Ishikawa (cell line): ENCODE results near the gene MIEN1.
A peak's percentile ranks its signal among the peaks of the same experiment; 100 is the strongest.

Experiments used
- CEBPB ChIP-seq: IDR thresholded peaks from 2 replicates; pipeline ENCODE4 v1.6.1; 2012
- CREB1 ChIP-seq: IDR thresholded peaks from 2 replicates; pipeline ENCODE4 v1.6.1; 2012; ENCODE audit warnings: low read depth
- EGR1 ChIP-seq: IDR thresholded peaks from 2 replicates; pipeline ENCODE4 v1.6.1; 2012
- EP300 ChIP-seq: IDR thresholded peaks from 2 replicates; pipeline ENCODE4 v1.6.1; 2012; ENCODE audit warnings: borderline replicate concordance
- FOXM1 ChIP-seq: IDR thresholded peaks from 2 replicates; pipeline ENCODE4 v1.6.1; 2012; ENCODE audit warnings: low read depth, borderline replicate concordance
- MAX ChIP-seq: IDR thresholded peaks from 2 replicates; pipeline ENCODE4 v1.6.1; 2012
- NFIC ChIP-seq: IDR thresholded peaks from 2 replicates; pipeline ENCODE4 v1.6.1; 2012
- RAD21 ChIP-seq: IDR thresholded peaks from 2 replicates; pipeline ENCODE4 v1.6.1; 2012; ENCODE audit warnings: low read depth
- TAF1 ChIP-seq: IDR thresholded peaks from 2 replicates; pipeline ENCODE4 v1.6.1; 2012; ENCODE audit warnings: low read depth, mild to moderate bottlenecking
- TCF12 ChIP-seq: IDR thresholded peaks from 2 replicates; pipeline ENCODE4 v1.6.1; 2012; ENCODE audit warnings: low read depth
- TEAD4 ChIP-seq: IDR thresholded peaks from 2 replicates; pipeline ENCODE4 v1.6.1; 2012
- YY1 ChIP-seq: IDR thresholded peaks from 2 replicates; pipeline ENCODE4 v1.6.1; 2012; ENCODE audit warnings: low read depth
- ZBTB7A ChIP-seq: IDR thresholded peaks from 2 replicates; pipeline ENCODE4 v1.6.1; 2012; ENCODE audit warnings: low read depth
- TF ChIP-seq, protein P1 (sequence below): IDR thresholded peaks from 2 replicates; pipeline ENCODE4 v1.6.1; 2012
- TF ChIP-seq, protein P2 (sequence below): IDR thresholded peaks from 2 replicates; pipeline ENCODE4 v1.6.1; 2012; ENCODE audit warnings: low read depth, mild to moderate bottlenecking

MIEN1 gene

DNA sequence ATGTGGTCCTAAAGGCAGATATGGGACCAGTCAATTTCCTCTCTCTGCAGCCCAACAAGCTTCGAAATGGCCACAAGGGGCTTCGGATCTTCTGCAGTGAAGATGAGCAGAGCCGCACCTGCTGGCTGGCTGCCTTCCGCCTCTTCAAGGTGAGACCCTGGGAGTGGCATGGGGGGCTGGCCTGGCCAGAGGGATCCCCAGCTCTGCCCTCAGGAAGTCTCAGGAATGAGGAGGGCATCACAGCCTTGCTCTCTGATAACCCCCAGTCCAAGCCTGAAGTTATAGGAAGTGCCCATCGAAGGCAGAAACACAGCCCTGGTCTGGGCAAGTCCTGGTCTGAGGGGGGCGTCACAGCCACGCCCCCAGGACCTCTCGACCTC lies 14.5 kb upstream of the MIEN1 start:
- TF ChIP-seq ZBTB7A (no peak), RAD21 (no peak), TEAD4 (no peak), TCF12 (no peak)
- TF ChIP-seq, protein P1, sequence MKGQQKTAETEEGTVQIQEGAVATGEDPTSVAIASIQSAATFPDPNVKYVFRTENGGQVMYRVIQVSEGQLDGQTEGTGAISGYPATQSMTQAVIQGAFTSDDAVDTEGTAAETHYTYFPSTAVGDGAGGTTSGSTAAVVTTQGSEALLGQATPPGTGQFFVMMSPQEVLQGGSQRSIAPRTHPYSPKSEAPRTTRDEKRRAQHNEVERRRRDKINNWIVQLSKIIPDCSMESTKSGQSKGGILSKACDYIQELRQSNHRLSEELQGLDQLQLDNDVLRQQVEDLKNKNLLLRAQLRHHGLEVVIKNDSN, result no peak

DNA sequence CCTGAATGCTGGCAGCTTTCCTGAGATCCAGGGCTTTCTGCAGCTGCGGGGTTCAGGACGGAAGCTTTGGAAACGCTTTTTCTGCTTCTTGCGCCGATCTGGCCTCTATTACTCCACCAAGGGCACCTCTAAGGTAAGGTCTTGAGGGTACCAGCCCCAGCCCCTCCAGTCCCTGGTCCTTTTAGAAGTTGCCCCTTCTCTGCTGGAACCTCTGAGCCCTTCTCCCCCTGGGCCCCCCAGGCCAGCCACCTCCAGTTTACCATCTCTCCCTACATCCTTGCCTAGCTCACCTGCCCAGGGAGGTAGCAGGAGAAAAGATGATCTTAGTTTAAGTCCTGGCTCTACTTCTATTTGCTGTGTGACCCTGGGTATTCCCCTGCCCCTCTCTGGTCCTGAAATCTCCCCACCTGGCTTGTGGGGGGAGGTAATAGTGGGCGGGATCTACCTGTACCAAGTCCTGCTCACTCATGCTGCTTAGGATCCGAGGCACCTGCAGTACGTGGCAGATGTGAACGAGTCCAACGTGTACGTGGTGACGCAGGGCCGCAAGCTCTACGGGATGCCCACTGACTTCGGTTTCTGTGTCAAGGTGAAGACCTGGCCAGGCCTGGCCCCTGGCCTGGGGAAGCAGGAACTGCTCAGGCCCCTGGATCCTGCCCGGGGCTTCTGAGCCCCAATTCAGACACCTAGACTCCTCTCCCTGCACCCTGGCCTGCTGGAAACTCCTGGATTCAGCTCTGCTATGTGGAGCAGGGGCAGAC lies 13.9 kb upstream of the MIEN1 start:
- TF ChIP-seq CREB1, result no peak
- TF ChIP-seq YY1, result no peak
- TF ChIP-seq TEAD4, result no peak
- no peak for TF ChIP-seq TCF12

DNA sequence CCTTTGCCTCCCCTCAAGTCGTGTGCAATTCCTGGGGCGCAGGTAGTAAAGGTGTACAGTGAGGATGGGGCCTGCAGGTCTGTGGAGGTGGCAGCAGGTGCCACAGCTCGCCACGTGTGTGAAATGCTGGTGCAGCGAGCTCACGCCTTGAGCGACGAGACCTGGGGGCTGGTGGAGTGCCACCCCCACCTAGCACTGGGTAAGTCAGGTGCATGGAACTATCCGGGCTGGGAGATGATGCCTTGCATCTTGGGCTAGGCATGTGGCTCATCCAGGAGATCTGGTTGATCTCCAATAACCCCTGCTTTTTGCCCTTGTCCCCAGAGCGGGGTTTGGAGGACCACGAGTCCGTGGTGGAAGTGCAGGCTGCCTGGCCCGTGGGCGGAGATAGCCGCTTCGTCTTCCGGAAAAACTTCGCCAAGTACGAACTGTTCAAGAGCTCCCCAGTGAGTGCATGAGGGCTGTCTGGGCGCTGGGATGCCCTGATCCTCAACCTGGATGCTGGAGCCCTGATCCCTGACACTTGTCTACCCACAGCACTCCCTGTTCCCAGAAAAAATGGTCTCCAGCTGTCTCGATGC lies 12.6 kb upstream of the MIEN1 start:
- TF ChIP-seq NFIC, result no peak
- TF ChIP-seq CEBPB, result no peak
- TF ChIP-seq EP300, result no peak
- TF ChIP-seq CREB1, result no peak
- no peak for TF ChIP-seq ZBTB7A
- TF ChIP-seq TEAD4, result no peak
- no peak for TF ChIP-seq MAX
- TF ChIP-seq TCF12, result no peak
- TF ChIP-seq TAF1, result no peak
- no peak for TF ChIP-seq EGR1
- TF ChIP-seq YY1, result no peak
- TF ChIP-seq, protein P1, result no peak
- TF ChIP-seq FOXM1, result no peak
- TF ChIP-seq, protein P2, sequence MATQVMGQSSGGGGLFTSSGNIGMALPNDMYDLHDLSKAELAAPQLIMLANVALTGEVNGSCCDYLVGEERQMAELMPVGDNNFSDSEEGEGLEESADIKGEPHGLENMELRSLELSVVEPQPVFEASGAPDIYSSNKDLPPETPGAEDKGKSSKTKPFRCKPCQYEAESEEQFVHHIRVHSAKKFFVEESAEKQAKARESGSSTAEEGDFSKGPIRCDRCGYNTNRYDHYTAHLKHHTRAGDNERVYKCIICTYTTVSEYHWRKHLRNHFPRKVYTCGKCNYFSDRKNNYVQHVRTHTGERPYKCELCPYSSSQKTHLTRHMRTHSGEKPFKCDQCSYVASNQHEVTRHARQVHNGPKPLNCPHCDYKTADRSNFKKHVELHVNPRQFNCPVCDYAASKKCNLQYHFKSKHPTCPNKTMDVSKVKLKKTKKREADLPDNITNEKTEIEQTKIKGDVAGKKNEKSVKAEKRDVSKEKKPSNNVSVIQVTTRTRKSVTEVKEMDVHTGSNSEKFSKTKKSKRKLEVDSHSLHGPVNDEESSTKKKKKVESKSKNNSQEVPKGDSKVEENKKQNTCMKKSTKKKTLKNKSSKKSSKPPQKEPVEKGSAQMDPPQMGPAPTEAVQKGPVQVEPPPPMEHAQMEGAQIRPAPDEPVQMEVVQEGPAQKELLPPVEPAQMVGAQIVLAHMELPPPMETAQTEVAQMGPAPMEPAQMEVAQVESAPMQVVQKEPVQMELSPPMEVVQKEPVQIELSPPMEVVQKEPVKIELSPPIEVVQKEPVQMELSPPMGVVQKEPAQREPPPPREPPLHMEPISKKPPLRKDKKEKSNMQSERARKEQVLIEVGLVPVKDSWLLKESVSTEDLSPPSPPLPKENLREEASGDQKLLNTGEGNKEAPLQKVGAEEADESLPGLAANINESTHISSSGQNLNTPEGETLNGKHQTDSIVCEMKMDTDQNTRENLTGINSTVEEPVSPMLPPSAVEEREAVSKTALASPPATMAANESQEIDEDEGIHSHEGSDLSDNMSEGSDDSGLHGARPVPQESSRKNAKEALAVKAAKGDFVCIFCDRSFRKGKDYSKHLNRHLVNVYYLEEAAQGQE, result no peak
- TF ChIP-seq RAD21, result no peak

DNA sequence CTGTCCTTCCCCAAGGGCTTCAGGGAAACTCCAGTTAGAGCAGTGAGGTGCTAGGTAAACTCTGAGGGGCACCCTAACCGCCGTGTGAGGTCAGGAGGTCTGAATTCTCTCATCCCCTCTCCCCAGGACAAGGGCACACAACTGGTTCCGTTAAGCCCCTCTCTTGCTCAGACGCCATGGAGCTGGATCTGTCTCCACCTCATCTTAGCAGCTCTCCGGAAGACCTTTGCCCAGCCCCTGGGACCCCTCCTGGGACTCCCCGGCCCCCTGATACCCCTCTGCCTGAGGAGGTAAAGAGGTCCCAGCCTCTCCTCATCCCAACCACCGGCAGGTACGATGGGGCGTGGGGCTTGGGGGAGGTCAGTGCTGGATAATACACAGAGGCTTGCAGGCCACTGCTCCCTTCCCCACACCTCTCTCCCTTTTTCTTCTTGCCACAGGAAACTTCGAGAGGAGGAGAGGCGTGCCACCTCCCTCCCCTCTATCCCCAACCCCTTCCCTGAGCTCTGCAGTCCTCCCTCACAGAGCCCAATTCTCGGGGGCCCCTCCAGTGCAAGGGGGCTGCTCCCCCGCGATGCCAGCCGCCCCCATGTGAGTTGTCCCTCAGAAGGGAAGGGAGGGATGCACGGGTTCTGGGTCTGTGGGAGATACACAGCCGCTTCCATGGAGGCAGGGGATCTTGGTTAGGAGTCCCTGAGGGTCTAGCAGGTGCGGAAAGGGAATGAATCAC lies 12.0 kb upstream of the MIEN1 start:
- TF ChIP-seq MAX, result no peak
- TF ChIP-seq TCF12, result no peak
- TF ChIP-seq CREB1, result no peak
- TF ChIP-seq, protein P2, result no peak
- TF ChIP-seq, protein P1, result no peak
- TF ChIP-seq ZBTB7A, result no peak
- no peak for TF ChIP-seq FOXM1
- TF ChIP-seq EP300, result no peak
- TF ChIP-seq YY1, result no peak
- no peak for TF ChIP-seq TAF1

DNA sequence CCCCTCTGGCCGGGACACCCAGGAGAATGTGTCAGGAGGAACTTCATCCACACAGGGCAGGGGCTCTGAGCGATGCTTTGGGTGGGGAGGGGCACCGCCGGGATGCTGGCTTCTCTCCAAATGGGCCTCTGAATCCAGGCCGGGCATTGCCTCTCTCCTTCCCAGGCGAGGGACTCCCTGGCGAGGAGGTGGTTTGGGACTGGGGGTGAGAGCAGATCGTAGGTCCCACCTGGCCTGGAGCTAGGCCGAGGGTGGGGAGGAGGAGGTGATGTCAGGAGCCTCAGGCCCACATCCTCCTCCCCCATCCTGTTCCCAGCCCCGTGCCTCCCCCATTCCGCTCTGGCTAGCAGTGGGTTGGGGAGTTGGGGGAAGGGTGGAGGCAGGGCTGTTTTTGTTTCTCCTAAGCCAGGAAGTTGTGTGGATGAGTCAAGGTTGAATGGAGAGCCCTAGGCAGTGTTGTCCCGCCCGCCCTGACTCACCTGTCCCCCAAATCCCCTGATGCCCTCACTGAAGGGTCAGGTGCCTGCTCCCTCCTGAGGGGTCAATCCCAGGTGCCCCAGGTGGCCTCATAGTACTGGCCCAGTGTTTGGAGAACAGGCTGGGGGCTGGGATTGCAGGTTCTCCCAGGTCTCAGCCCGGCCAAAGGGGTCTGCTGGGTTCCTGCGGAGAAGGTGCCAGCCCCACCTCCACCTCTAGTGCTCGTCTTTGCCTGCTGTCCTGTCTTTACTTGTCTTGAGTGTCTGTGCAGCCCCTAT lies 10.2 kb upstream of the MIEN1 start:
- no peak for TF ChIP-seq TCF12
- TF ChIP-seq NFIC, result peak; percentile 26; the same call in 1 of the 2 replicates
